Measurements from ENCODE around the gene CFB. TPM values are rescaled to one million over a fixed set of nuclear protein-coding genes. Genes with fewer than 3 reads are reported as not detected.

CFB gene
- total RNA-seq, 6 experiments from 2014 or later, result 0.33 to 1.3 (median 0.81) TPM; not detected in 1

- no peak for TF ChIP-seq CTCF (IDR thresholded peaks at IDR 0.05)
- H3K27me3 Mint-ChIP-seq (ENCODE audit: insufficient read depth), result peaks cover 18% of the 10 kb centered on the region
- peak; percentile 47 for DNase-seq
- peaks cover 24% of the 10 kb centered on the region for H3K4me1 Mint-ChIP-seq (ENCODE audit: low read depth)
- no peak overlapping the region for H3K27ac Mint-ChIP-seq
- no peak overlapping the region for H3K4me3 Mint-ChIP-seq
- H3K36me3 Mint-ChIP-seq (ENCODE audit: low read depth), result no peaks in the 10 kb centered on the region
- H3K9me3 Mint-ChIP-seq, result no peaks in the 10 kb centered on the region
These were observed 5.6 kb upstream of the CFB start for GRCh38 chr6:31940256-31940664.

- Mint-ChIP-seq H3K9me3 (no peaks in the 10 kb centered on the region), H3K4me1 (ENCODE audit: low read depth) (peaks cover 44% of the 10 kb centered on the region), H3K36me3 (ENCODE audit: low read depth) (no peaks in the 10 kb centered on the region), H3K27me3 (ENCODE audit: insufficient read depth) (peaks cover 14% of the 10 kb centered on the region), H3K27ac (no peak overlapping the region), H3K4me3 (no peak overlapping the region)
- TF ChIP-seq CTCF (IDR thresholded peaks at IDR 0.05), result no peak
- DNase-seq, result no peak
These were observed 2.2 kb upstream of the CFB start for GRCh38 chr6:31943742-31944141.

- Mint-ChIP-seq H3K27me3 (ENCODE audit: insufficient read depth) (peaks cover 17% of the 10 kb centered on the region), H3K36me3 (ENCODE audit: low read depth) (no peaks in the 10 kb centered on the region)
These were observed 765 bp upstream of the CFB start for GRCh38 chr6:31945154-31945506.

GRCh38 chr6:31946370-31946885 is 533 bp downstream of the CFB start:
- no peak for DNase-seq
- Mint-ChIP-seq H3K4me3 (no peak overlapping the region; the same call in 1 of the 2 replicates), H3K27me3 (ENCODE audit: insufficient read depth) (peaks cover 17% of the 10 kb centered on the region), H3K9me3 (no peaks in the 10 kb centered on the region), H3K36me3 (ENCODE audit: low read depth) (no peaks in the 10 kb centered on the region), H3K27ac (no peak overlapping the region), H3K4me1 (ENCODE audit: low read depth) (peaks cover 39% of the 10 kb centered on the region)
- TF ChIP-seq CTCF (IDR thresholded peaks at IDR 0.05), result no peak

More at GRCh38 chr6:31945154-31945506, 765 bp upstream of the CFB start:
- no peak for TF ChIP-seq CTCF (IDR thresholded peaks at IDR 0.05)
- peak overlapping the region; percentile 88 for H3K27ac Mint-ChIP-seq
- H3K4me1 Mint-ChIP-seq (ENCODE audit: low read depth), result peaks cover 52% of the 10 kb centered on the region
- H3K4me3 Mint-ChIP-seq, result peak overlapping the region; percentile 83
- H3K9me3 Mint-ChIP-seq, result no peaks in the 10 kb centered on the region
- DNase-seq, result no peak

- H3K27ac Mint-ChIP-seq, result no peak overlapping the region
- H3K9me3 Mint-ChIP-seq, result no peaks in the 10 kb centered on the region
- peaks cover 17% of the 10 kb centered on the region for H3K27me3 Mint-ChIP-seq (ENCODE audit: insufficient read depth)
- no peak overlapping the region for H3K4me3 Mint-ChIP-seq
- DNase-seq, result no peak
- peaks cover 37% of the 10 kb centered on the region for H3K4me1 Mint-ChIP-seq (ENCODE audit: low read depth)
- no peaks in the 10 kb centered on the region for H3K36me3 Mint-ChIP-seq (ENCODE audit: low read depth)
- TF ChIP-seq CTCF (IDR thresholded peaks at IDR 0.05), result no peak
These were observed 1.3 kb downstream of the CFB start for GRCh38 chr6:31947070-31947675.

Measured in HFFc6 (cell line).